Suprapubic skin (tissue), 4 donors: Measurements from ENCODE around the gene PCGF6. TPM values are rescaled to one million over a fixed set of nuclear protein-coding genes. Genes with fewer than 3 reads are reported as not detected.

ENCODE experiments used
- DNase-seq, 2 donors: peaks; one replicate each; pipeline ENCODE4 v3.0.0-alpha.2; 2019; ENCODE audit warnings: low spot score in 2 of 2
- H3K27ac ChIP-seq: fragments of 200-600 bp; sonication (generic); one replicate; pipeline ENCODE4 v1.5.1; 2019
- H3K27me3 ChIP-seq: fragments of 200-600 bp; sonication (generic); one replicate; pipeline ENCODE4 v1.5.1; 2019
- H3K36me3 ChIP-seq: fragments of 200-600 bp; sonication (generic); one replicate; pipeline ENCODE4 v1.5.1; 2019
- H3K4me1 ChIP-seq: fragments of 200-600 bp; sonication (generic); one replicate; pipeline ENCODE4 v1.5.1; 2019
- H3K4me3 ChIP-seq: fragments of 200-600 bp; sonication (generic); one replicate; pipeline ENCODE4 v1.5.1; 2019; ENCODE audit warnings: mild to moderate bottlenecking
- H3K9me3 ChIP-seq: fragments of 200-600 bp; sonication (generic); one replicate; pipeline ENCODE4 v1.5.1; 2019
- EP300 ChIP-seq: sonication (generic); formaldehyde crosslinking; IDR thresholded peaks from one replicate; pipeline ENCODE4 v1.6.1; 2017; ENCODE audit warnings: antibody characterized with exemption
- POLR2A ChIP-seq, 2 donors: fragments of 450-650 bp; IDR thresholded peaks; one replicate each; pipeline ENCODE4 v1.6.1; 2017; ENCODE audit warnings: antibody characterized with exemption in 2 of 2, mild to moderate bottlenecking in 2 of 2, moderate library complexity in 2 of 2
- POLR2AphosphoS5 ChIP-seq, 3 donors: sonication (generic); formaldehyde crosslinking; IDR thresholded peaks; one replicate each; pipeline ENCODE4 v1.6.1; 2017; ENCODE audit warnings: antibody characterized with exemption in 3 of 3
- WGBS: methylation state at CpG from one replicate; pipeline ENCODE4 v1.1.5; 2018; 5-methylcytosine and 5-hydroxymethylcytosine counted together
- total RNA-seq, 4 donors: library from RNA; depleted of rRNA; stranded (reverse); fragments of >200 nt; gene quantifications; one replicate each; pipeline ENCODE4 v1.1.0, GENCODE V29; 2016
- TF ChIP-seq, protein P1 (sequence below), 2 donors: fragments of 200-600 bp in 1 of 2; fragments of 450-650 bp in 1 of 2; sonication (generic) in 1 of 2; IDR thresholded peaks; one replicate each; pipeline ENCODE4 v1.5.1; 2016 to 2019; ENCODE audit warnings: antibody characterized with exemption in 2 of 2, mild to moderate bottlenecking in 1 of 2, moderate library complexity in 1 of 2

Gene PCGF6
- total RNA-seq, 4 donors from 2014 or later: 2.6 to 7.2 (median 4.9) TPM

- Histone ChIP-seq H3K27ac (peak overlapping the region; percentile 79), H3K4me1 (peaks cover 40% of the 10 kb centered on the region), H3K9me3 (no peaks in the 10 kb centered on the region), H3K36me3 (peaks cover 33% of the 10 kb centered on the region), H3K4me3 (peak overlapping the region; percentile 73), H3K27me3 (no peaks in the 10 kb centered on the region)
- TF ChIP-seq POLR2AphosphoS5 (IDR thresholded peaks at IDR 0.05) (no peak), POLR2A (IDR thresholded peaks at IDR 0.05) (no peak), EP300 (no peak)
- TF ChIP-seq, protein P1, sequence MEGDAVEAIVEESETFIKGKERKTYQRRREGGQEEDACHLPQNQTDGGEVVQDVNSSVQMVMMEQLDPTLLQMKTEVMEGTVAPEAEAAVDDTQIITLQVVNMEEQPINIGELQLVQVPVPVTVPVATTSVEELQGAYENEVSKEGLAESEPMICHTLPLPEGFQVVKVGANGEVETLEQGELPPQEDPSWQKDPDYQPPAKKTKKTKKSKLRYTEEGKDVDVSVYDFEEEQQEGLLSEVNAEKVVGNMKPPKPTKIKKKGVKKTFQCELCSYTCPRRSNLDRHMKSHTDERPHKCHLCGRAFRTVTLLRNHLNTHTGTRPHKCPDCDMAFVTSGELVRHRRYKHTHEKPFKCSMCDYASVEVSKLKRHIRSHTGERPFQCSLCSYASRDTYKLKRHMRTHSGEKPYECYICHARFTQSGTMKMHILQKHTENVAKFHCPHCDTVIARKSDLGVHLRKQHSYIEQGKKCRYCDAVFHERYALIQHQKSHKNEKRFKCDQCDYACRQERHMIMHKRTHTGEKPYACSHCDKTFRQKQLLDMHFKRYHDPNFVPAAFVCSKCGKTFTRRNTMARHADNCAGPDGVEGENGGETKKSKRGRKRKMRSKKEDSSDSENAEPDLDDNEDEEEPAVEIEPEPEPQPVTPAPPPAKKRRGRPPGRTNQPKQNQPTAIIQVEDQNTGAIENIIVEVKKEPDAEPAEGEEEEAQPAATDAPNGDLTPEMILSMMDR (IDR thresholded peaks at IDR 0.05): no peak
- WGBS: 7% methylated on average over 6 of the region's 11 CpGs
- DNase-seq: no peak
Observed at GRCh38 chr10:103395754-103396066, 44.8 kb upstream of the PCGF6 start.

DNA sequence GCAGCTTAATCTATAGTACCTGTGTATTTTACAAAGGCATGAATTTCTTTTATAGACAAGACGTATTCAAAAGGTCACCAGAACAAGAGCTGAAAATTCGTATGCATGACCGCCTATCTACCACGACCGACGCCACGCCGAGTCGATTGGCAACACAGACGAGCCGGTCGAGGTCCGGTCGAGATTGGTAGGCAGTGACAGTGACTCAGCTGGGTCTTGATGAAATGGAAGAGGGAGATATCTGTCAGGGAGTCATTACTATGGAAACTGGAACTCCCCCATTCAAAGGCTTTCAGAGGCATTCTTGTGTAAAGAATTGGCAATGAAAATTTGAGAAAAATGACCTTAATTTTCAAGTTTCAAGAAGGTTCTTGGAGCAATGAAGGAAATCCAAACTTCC, 43.2 kb upstream of the PCGF6 start:
- Histone ChIP-seq H3K4me1 (peaks cover 40% of the 10 kb centered on the region), H3K27me3 (no peaks in the 10 kb centered on the region)
- TF ChIP-seq EP300: no peak
- no peak for TF ChIP-seq POLR2A (IDR thresholded peaks at IDR 0.05)
- TF ChIP-seq, protein P1 (IDR thresholded peaks at IDR 0.05): no peak
- TF ChIP-seq POLR2AphosphoS5 (IDR thresholded peaks at IDR 0.05): no peak

DNA sequence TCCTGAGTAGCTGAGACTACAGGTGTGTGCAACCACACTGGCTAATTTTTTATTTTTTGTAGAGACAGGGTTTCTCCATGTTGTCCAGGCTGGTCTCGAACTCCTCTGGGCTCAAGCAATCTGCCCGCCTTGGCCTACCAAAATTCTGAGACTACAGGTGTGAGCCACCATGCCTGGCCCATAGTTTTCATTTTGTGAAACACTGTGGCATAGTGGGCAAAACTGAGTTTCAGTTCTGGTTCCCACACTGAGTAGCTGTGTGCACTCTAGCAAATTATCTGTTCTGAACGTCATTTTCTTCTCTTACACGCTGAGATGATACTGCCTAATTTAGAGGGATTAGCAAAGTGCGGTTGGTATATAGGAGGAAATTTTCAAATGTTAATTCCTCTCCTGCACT, 31.8 kb upstream of the PCGF6 start:
- H3K4me3 ChIP-seq: no peak overlapping the region
- H3K4me1 ChIP-seq: no peaks in the 10 kb centered on the region
- no peaks in the 10 kb centered on the region for H3K27me3 ChIP-seq
- peaks cover 81% of the 10 kb centered on the region for H3K36me3 ChIP-seq
- no peak overlapping the region for H3K27ac ChIP-seq
- 87% methylated on average over 5 of the region's 5 CpGs for WGBS
- no peak for DNase-seq
- no peaks in the 10 kb centered on the region for H3K9me3 ChIP-seq
- TF ChIP-seq POLR2A (IDR thresholded peaks at IDR 0.05) (no peak), POLR2AphosphoS5 (IDR thresholded peaks at IDR 0.05) (no peak)

More for the DNA sequence above, 43.2 kb upstream of the PCGF6 start:
- no peak overlapping the region for H3K27ac ChIP-seq
- DNase-seq: no peak
- WGBS: 91% methylated on average over 14 of the region's 14 CpGs
- peaks cover 33% of the 10 kb centered on the region for H3K36me3 ChIP-seq
- no peak overlapping the region for H3K4me3 ChIP-seq
- no peaks in the 10 kb centered on the region for H3K9me3 ChIP-seq

- TF ChIP-seq, protein P1 (IDR thresholded peaks at IDR 0.05): no peak
- TF ChIP-seq EP300: no peak
- no peak for TF ChIP-seq POLR2AphosphoS5 (IDR thresholded peaks at IDR 0.05)
- no peak for TF ChIP-seq POLR2A (IDR thresholded peaks at IDR 0.05)
- no peak for DNase-seq
Observed at GRCh38 chr10:103374263-103374662, 23.3 kb upstream of the PCGF6 start.

DNA sequence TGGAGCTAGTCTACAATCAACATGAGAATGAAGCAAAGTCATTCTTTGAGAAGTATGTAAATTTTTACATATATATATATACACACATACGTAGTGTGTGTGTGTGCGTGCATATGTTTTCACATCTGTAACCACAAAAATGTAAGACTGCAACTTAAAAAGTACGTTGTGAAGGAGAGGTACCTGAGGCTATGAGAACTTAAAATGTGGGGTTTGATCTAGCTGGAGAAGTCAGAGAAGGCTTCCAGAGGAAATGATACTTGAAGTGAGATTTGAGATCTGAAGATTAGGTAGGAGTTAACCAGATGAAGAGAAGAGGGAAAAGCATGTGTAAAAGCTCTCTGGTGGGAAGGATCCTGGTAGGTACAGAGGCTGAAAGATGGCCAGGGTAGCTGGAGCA, 22.6 kb upstream of the PCGF6 start:
- H3K27me3 ChIP-seq: no peaks in the 10 kb centered on the region
- WGBS: 85% methylated on average over 3 of the region's 3 CpGs
- no peaks in the 10 kb centered on the region for H3K9me3 ChIP-seq
- peaks cover 42% of the 10 kb centered on the region for H3K36me3 ChIP-seq
- no peak overlapping the region for H3K27ac ChIP-seq
- TF ChIP-seq POLR2A (IDR thresholded peaks at IDR 0.05) (no peak), EP300 (no peak), POLR2AphosphoS5 (IDR thresholded peaks at IDR 0.05) (no peak)
- TF ChIP-seq, protein P1 (IDR thresholded peaks at IDR 0.05): no peak
- H3K4me1 ChIP-seq: peaks cover 12% of the 10 kb centered on the region
- no peak overlapping the region for H3K4me3 ChIP-seq
- no peak for DNase-seq

More at GRCh38 chr10:103374263-103374662, 23.3 kb upstream of the PCGF6 start:
- Histone ChIP-seq H3K9me3 (no peaks in the 10 kb centered on the region), H3K27ac (no peak overlapping the region), H3K36me3 (peaks cover 49% of the 10 kb centered on the region), H3K4me3 (no peak overlapping the region), H3K27me3 (no peaks in the 10 kb centered on the region), H3K4me1 (peaks cover 6% of the 10 kb centered on the region)
- WGBS: 96% methylated on average over 5 of the region's 5 CpGs
